CD1c-positive myeloid dendritic cell (primary cell): ENCODE results near the gene ZNF263.
A peak's percentile ranks its signal among the peaks of the same experiment; 100 is the strongest.
"Not testable (repeated sequence)": the region's sequence is repeated elsewhere in the genome, so short reads cannot be mapped to it uniquely, and the experiment has no call there.

Experiments
- DNase-seq: peaks from one replicate; pipeline ENCODE4 v3.0.0-alpha.2; 2016; ENCODE audit errors: extremely low spot score

ZNF263 gene

DNA sequence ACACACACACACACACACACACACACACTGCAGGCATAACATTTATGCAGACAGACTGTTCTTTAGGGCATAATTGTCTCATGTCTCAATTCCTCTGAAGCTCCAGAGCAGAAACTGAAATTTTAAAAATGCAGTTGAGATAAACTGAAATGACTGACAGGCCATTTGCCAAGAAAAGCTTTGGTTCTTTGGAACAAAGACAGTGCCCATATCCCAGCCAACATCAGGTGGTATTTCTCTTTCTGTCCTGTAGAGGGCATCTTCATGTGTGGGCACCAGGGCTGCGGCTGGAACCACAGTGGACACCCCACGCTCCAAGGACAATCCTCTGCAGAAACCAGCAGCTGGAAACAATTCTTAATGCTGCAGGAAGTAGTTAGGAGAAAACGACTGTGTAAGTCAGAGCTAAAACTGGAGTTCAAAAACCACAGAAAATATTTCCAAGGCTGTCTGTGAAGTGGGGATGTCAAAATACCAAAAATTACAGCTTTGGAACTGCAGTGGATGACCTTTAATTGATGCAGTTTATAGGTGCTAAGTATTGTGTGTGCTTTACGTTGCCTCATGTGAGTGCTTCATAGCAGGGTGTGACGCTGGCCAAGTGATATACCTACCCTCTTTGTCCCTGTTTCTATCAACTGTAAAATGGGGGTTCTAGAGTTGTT is 16.3 kb upstream of the ZNF263 start:
- peak; percentile 30 for DNase-seq

DNA sequence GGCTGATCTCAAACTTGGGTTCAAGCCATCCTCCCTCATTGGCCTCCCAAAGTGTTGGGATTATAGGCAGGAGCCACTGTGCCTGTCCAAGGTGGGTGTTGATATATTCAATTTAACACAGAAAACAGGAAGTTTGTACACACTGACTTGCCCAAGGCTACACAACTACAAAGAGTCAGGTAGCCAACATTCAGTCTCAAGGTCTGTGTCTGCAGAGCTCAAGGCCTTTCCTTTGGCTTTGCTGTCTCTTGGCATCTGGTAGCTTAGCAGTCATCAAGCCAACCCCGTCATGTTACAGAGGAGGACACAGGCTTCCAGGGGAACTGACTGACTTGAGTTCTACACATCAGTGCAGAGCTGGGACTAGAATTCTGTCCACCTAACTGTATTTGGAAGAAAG is 15.0 kb upstream of the ZNF263 start:
- DNase-seq = no peak

DNA sequence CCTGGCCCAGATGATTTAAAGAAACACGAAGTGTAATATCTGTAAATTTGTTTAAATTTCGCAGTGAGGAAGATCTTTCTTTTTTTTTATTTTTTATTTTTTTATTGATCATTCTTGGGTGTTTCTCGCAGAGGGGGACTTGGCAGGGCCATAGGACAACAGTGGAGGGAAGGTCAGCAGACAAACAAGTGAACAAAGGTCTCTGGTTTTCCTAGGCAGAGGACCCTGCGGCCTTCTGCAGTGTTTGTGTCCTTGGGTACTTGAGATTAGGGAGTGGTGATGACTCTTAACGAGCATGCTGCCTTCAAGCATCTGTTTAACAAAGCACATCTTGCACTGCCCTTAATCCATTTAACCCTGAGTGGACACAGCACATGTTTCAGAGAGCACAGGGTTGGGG is 12.6 kb upstream of the ZNF263 start:
- not testable (repeated sequence) for DNase-seq

DNA sequence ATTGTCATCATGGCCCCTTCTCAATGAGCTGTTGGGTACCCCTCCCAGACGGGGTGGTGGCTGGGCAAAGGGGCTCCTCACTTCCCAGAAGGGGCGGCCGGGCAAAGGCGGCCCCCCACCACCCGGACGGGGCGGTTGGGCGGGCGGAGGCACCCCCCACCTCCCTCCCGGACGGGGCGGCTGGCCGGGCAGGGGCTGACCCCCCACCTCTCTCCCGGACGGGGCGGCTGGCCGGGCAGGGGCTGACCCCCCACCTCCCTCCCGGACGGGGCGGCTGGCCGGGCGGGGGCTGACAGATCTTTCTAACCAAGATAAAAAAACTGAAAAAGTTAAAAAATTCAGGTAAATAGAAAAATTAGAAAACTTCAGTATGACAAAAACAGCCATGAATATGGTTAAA is 12.0 kb upstream of the ZNF263 start:
- not testable (repeated sequence) for DNase-seq

DNA sequence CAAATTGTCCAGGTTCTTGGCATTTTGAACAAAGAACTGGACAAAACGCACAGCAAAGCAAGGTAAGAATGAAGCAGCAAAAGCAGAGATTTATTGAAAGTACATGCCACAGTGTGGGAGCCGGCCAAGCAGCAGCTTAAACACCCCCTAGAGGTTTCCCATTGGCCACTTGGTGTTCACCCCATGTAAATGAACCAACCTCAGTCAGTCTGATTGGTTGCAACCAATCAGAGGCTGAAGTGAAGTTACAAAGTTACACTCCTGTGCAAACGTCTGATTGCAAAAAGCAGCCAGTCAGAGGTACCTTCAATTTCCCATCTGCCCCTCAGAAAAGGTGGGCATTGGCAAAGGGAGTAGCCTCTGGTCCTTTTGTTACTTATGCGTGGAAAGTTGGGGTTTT is 8.8 kb upstream of the ZNF263 start:
- DNase-seq = no peak

DNA sequence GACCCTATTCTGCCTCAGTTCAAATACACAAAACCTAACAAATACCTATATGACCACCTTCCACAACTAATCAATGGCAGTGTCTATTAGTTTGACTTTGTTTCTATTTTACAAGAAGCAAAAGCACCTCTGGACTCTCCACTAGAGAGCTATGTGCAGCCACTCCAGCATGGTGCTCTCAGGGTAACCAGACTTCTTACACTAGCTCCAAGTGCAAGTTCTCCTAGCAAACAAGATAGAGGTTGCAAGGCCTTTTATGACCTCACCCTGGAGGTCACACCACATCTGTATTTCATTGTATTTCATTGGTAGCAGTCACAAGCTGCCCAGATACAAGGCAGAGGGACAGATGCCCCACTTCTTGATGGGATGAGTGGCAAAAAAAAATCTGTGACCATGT is 8.3 kb upstream of the ZNF263 start:
- DNase-seq = no peak

DNA sequence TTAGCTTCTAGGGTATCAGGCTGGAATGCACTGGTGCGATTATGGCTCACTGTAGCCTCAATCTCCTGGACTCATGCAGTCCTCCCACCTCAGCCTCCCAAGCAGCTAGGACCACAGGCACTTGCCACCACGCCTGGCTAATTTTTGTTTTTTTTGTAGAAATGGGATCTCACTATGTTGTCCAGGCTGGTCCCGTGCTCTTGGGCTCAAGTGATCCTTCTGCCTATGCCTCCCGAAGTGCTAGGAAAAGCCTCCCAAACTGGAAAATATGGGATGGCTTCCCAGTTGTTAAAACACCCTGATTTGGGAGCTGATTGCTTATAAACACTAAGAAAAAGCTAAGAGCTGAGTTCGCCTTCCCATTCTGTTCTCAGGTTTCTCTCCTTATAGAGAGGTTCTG is 6.6 kb upstream of the ZNF263 start:
- DNase-seq = no peak

DNA sequence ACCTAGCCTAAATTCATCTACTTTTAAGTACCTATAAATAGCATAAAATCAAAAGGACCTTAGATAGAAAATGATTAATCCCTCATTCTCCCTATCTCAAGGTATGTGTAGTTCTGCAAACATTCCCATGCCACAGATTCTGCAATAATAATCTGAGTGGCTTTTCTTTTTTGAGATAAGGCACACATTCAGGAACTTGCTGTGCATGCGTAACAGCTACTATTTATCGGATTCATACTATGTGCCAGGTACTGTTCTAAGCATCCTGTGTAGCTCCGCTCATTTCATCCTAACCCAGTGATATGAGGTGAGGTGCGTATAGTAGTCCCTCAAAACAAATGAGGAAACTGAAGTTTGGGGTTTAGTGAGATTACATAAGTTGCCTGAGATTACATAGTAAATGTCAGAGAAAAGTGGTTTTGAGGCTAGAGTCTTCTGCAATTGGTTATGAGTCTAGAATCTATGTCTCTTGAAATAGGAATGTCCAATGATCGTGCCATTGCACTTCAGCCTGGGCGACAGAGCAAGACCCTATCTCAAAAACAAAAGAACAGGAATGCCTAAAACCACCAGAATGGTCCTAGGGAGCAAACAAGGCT is 2.0 kb upstream of the ZNF263 start:
- DNase-seq = no peak

DNA sequence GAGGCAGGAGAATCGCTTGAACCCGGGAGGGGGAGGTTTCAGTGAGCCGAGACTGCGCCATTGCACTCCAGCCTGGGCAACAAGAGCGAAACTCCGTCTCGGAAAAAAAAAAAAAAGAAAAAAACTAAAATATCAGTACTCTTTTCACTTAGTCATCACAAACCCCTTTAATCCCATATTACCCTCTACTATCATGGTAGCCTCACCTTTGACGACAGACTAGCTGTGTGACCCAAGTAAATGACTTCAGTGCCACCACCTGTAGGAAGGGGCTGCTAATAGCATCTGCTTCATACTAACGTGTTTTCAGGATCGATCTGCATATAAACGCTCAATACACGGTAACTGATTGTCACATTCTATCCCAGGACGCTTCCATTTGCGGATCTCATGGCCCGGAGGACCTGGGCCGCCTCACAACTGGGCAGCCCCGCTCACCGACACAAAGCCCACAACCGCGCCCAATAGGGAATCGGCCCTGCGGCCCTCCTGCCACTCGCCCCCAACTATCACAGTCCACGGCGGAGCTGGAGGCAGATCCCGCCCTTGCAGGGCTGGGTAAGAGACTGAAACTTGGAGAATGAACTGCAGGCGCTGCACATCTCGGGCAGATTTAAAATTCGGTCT is 1.1 kb upstream of the ZNF263 start:
- DNase-seq = no peak

DNA sequence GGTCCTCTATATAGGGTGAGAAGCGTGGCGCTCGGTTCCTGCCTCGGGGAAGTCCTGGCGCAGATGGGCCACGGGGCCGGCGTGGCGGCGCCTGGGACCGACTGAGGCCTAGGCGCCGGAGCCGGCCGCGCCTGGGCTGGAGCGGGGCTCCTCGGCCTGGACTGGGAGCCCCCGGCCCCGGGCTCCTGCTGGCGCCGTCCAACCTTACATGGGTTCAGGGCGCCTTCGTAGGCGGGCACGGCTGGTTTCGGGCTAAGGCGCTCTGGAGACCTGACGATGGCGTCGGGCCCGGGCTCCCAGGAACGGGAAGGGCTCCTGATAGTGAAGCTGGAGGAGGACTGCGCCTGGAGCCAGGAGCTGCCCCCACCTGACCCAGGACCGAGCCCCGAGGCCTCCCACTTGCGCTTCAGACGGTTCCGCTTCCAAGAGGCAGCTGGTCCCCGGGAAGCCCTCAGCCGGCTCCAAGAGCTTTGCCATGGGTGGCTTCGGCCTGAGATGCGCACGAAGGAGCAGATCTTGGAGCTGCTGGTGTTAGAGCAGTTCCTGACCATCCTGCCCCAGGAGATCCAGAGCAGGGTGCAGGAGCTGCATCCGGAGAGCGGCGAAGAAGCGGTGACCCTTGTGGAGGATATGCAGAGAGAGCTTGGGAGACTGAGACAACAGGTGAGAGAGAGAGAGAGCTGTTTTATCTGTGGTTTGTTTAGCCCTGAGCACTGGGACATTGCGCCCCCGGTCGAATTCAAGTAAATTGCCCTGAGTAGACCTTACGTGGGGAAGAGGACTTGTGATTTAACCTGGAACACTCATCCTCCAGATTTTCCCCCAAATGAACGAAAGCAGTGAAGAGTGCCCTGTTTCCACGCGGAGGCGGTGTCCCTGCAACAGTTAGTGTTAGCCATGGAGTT is 504 bp downstream of the ZNF263 start:
- DNase-seq = peak; percentile 51

DNA sequence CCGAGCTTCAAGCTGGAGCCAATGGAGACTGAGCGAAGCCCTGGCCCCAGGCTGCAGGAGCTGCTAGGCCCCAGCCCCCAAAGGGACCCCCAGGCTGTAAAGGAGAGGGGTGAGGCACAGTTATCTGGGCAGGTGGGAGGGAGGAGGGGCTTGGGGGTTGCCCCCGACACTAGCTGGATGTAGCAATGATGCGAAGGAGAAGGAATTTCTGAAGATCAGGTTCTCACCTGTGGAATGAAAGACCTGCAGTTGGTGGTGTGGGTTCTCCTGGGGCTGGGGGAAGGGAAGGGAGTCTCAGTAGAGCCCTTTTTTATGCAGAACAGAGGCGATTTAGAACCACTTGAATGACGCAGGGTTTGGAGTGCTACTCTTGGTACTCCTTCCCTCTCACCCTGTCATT is 1.8 kb downstream of the ZNF263 start:
- no peak for DNase-seq

DNA sequence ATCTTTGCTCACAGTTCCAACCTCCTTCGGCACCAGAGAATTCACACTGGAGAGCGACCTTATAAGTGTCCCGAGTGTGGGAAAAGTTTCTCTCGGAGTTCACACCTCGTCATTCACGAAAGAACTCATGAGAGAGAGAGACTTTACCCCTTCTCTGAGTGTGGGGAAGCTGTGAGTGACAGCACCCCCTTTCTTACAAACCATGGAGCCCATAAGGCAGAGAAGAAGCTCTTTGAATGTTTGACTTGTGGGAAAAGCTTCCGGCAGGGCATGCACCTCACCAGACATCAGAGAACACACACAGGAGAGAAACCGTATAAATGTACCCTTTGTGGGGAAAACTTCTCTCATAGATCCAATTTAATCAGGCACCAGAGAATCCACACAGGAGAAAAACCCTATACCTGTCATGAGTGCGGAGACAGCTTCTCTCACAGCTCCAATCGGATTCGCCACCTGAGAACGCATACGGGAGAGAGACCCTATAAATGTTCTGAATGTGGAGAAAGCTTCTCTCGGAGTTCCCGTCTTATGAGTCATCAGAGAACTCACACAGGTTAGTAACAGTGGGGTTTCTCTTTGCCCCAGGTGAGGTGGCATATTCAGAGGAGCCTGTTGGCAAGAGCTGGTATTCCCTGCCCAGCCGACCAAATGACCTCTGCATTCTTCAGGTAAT is 6.8 kb downstream of the ZNF263 start:
- DNase-seq = no peak

DNA sequence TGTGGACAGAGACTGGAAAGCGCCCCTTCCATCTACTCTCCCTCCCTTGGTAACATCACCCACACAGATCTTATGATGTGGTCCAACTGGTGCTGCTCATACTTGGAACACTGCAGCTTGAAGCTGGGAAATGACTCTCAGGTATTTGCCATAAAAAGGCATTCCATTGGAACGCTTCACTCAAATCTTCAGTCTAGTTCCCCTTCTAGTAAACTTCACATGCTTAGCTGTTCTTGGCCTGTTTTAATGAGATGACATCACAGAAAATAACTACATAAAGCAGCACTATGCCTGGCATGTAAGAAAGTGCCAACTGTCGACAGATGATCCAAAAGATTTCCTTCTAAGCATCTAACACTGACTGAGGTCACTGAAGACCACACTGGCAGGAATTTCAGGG is 9.3 kb downstream of the ZNF263 start:
- DNase-seq = no peak

DNA sequence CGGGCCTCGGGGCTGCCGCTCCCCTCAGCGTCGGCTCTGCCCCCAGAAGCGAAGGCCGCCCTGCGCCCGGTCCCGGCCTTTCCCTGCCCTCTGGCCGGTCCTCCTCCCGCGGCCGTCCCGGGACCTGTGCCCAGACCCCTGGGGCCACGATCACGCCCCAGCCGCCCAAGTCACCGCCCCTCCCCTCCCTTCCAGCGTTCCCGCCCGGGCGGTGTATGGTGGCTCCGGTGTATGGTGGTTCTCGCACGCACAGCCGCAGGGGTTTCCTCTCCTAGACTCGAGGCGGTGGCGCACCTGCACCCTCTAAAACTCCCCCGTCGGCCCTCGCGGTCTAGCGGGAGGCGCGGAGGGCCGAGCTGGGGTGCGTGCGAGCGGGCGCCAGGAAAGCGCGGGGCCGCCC is 11.9 kb downstream of the ZNF263 start:
- DNase-seq = no peak

DNA sequence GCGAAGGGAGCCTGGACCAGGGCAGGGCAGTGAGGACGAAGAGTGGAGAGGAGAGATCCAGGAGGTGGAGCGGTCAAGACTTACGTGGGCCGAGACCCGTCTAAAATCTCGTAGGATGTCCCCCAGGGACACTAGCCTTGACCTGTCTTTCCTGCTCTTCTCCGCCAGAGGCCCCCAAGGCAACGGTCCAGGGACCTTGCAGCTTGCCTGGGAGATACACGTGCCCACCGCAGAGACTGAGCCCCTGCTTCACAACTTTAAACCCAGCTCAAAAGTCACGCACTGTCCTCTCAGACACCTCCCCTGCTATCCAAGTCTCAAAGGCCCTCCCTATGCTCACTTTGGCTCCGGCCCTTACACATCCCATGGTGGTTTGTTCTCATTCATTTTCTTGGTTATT is 12.5 kb downstream of the ZNF263 start:
- no peak for DNase-seq

DNA sequence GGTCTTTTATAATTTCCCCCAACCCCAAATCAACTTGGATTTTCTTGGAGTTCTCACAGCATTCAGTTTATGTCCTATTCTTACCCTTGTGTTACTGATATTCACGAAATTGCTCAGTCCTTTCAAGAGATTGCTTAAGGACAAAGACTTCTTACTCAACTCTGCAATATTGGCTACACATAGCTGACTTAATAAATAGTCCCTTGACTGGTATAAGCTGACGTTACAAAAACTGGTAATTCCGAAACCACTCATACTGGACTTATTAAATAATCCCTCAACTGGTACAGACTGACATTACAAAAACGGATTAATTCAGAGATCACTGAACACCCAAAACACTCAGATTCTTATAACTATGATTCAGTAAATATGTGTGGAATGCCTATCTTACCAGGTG is 21.1 kb downstream of the ZNF263 start:
- no peak for DNase-seq

DNA sequence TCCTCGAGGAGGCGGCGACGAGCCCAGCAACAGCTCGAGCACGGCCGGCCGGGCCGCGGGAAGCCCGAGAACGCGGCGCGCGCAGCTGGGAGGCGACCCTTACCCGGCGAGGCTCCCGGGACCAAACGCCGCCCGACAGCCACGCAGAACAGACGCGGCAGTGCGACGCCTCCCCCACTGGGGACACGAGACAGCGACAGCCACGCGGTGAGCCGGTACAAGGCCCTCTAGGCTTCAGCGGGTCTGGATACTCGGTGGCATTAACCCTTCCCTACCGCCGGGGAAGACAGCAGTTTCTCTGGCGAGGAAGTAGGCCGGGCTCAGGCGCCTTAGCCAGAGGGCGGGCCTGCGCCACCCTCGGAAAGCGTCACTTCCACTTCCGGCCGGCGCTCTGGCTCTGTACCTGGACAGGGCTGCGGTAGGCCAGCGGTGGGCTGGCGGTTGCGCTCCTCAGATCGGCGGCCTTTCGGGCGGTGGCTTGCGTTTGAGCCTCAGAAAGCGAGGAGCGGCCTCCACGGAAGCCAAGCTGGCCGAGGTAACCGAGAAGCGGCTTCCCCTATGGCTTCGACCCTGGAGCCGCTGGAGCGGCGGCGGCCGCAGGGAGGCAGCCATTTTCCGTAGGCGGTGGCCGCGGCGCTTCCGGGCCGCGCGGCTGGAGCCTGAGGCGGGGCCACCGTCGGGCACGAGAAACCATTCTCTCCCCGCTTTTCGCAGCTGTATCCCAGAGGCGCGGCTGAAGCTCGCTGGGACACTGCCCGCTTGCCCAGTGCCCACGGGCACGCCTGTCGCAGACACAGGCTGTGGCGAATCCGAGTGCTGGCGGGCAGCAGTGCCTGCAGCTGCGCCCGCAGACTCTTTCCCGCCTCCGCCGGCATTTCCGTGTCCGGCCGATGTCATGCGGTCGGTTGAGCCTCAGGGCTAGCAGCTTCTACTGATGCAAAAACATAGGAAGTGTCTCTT is 22.1 kb downstream of the ZNF263 start, which contains the start of the genes TIGD7 and ZNF75A:
Gene TIGD7, minus strand, starts transcription at position 322 of the 960 bp plus-strand sequence. CDS start 4,816 bp downstream, outside the sequence.
Gene ZNF75A, plus strand, starts transcription at position 389 of the 960 bp plus-strand sequence. CDS start 2,932 bp downstream, outside the sequence.
- DNase-seq = peak; percentile 92

DNA sequence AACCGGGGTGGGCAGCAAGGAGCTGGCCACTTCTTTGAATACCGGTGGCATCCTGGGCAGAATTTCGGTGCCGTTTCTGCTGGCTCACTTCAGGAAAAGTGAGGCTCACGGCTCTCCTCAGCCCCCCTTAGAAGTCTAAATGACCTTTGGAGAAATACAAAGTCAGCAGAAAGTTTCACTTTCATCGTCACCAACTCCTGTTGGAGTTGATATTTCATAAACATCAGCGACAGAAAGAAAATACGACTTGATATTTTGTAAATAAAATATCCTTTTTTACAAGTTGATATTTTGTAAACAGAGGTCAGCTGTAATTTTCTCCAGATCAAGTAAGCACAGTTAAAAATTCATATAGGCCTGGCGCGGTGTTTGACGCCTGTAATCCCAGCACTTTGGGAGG is 22.8 kb downstream of the ZNF263 start:
- DNase-seq = no peak

DNA sequence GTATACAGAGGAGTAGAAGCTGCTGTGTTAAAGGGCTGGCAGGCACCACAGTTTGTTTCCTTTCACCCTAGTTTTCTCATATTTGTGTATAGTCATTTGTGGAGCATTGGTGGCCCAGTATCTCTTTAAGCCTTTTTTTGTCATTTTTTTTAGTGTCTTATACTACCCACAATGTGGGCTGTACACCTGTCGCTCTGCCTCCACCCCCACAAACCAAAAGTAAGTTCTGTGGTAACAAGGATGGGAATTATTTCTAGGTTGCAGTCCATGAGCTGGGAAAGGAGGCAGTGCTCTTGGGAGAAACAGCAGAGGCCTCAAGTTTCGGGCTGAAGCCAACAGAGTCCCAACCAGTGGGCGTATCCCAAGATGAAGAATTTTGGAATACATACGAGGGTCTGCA is 28.2 kb downstream of the ZNF263 start:
- no peak for DNase-seq

DNA sequence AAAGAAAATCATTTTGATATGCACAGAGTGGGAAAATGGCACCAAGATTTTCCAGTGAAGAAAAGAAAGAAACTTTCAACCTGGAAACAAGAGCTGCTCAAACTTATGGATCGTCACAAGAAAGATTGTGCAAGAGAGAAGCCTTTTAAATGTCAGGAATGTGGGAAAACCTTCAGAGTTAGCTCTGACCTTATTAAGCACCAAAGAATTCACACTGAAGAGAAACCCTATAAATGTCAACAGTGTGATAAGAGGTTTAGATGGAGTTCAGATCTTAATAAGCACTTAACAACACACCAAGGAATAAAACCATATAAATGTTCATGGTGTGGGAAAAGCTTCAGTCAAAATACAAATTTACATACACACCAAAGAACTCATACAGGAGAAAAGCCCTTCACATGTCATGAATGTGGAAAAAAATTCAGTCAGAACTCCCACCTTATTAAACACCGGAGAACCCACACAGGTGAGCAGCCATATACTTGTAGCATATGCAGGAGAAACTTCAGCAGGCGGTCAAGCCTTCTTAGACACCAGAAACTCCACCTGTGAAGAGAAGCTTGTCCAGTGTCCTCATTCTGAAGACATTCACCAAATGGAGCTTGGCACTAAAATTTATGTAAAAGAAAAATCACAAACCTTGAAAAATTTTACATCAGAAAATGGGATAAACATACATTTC is 34.2 kb downstream of the ZNF263 start:
- DNase-seq = peak; percentile 5
